Lower leg skin (tissue), 3 donors: Measurements from ENCODE around the gene MAP3K5.

Experiments
- CTCF ChIP-seq, 3 donors: fragments of 450-650 bp; IDR thresholded peaks; one replicate each; pipeline ENCODE4 v1.5.1; 2016; ENCODE audit warnings: antibody characterized with exemption in 3 of 3, mild to moderate bottlenecking in 3 of 3, moderate library complexity in 2 of 3
- POLR2A ChIP-seq, 2 donors: fragments of 450-650 bp; IDR thresholded peaks; one replicate each; pipeline ENCODE4 v1.6.1; 2016 to 2017; ENCODE audit warnings: antibody characterized with exemption in 2 of 2, mild to moderate bottlenecking in 1 of 2, moderate library complexity in 1 of 2

DNA sequence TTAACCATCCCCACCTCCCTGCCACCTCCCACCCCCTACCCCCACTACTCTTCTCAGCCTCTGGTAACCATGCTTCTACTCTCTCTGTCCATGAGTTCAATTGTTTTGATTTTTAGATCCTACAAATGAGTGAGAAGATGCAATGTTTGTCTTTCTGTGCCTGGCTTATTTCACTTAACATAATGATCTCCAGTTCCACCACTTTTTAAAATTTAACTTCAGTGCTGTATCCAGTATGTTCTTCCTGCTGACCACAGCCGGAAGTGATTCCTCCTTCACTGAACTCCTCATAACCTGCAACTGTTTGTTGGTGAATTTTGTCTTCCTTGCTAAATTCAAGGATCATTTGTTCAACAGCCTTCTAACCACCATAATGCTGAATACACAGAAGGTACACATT, 245.9 kb downstream of the MAP3K5 start:
- TF ChIP-seq CTCF (IDR thresholded peaks at IDR 0.05) (no peak), POLR2A (IDR thresholded peaks at IDR 0.05) (no peak)
